HG02623 (cell line): ENCODE results near the gene SYT4.

Experiments
- ATAC-seq: cut with Tn5 transposase; IDR thresholded peaks from one replicate; pipeline ENCODE4 v1.9.1; 2021; ENCODE audit warnings: moderate library complexity; ENCODE audit not compliant: unreplicated experiment

The SYT4 gene

GRCh38 chr18:43222501-43222900, 54.8 kb downstream of the SYT4 start:
- no peak for ATAC-seq

DNA sequence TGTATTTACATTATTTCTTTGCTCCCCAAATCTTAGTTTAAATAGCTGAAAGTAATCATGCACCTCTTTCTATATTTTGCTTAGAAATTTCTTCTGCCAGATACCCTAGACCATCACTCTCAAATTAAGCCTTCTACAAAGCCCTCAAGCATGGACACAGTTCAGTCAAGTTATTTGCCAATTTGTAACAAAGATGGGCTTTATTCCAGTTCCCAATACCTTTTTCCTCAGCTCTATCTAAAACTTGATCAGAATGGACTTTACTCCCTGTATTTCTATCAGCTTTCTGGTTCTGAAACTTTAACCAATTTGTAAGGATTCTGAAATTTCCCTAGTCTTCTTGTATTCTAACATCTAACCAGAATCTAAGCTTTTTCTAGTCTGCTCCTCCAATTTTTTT, 56.6 kb downstream of the SYT4 start:
- no peak for ATAC-seq
